Measurements from ENCODE around the gene PARD3.

The PARD3 gene

GRCh38 chr10:34816085-34816496 is 995 bp upstream of the PARD3 start:
- no peak for DNase-seq (ENCODE audit: extremely low spot score)
- TF ChIP-seq, protein P1, sequence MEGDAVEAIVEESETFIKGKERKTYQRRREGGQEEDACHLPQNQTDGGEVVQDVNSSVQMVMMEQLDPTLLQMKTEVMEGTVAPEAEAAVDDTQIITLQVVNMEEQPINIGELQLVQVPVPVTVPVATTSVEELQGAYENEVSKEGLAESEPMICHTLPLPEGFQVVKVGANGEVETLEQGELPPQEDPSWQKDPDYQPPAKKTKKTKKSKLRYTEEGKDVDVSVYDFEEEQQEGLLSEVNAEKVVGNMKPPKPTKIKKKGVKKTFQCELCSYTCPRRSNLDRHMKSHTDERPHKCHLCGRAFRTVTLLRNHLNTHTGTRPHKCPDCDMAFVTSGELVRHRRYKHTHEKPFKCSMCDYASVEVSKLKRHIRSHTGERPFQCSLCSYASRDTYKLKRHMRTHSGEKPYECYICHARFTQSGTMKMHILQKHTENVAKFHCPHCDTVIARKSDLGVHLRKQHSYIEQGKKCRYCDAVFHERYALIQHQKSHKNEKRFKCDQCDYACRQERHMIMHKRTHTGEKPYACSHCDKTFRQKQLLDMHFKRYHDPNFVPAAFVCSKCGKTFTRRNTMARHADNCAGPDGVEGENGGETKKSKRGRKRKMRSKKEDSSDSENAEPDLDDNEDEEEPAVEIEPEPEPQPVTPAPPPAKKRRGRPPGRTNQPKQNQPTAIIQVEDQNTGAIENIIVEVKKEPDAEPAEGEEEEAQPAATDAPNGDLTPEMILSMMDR (IDR thresholded peaks at IDR 0.05; ENCODE audit: control extremely low read depth, extremely low read depth, low read depth, missing control alignments), result no peak
- ChIA-PET POLR2A (no interaction called here), CTCF (interaction anchor here (1.5 kb wide), 1 partner anchor 15 kb away, joined by 3 read pairs; no protein-coding TSS in a partner anchor)

- TF ChIP-seq, protein P1 (IDR thresholded peaks at IDR 0.05; ENCODE audit: control extremely low read depth, extremely low read depth, low read depth, missing control alignments), result no peak
- ChIA-PET CTCF (no interaction called here), POLR2A (no interaction called here)
- DNase-seq (ENCODE audit: extremely low spot score), result no peak
These were observed 247 bp downstream of the PARD3 start for GRCh38 chr10:34814913-34815184.

GRCh38 chr10:34814223-34814912 is 728 bp downstream of the PARD3 start:
- peak; percentile 67 for DNase-seq (ENCODE audit: extremely low spot score)
- TF ChIP-seq, protein P1 (IDR thresholded peaks at IDR 0.05; ENCODE audit: control extremely low read depth, extremely low read depth, low read depth, missing control alignments), result no peak
- ChIA-PET POLR2A (no interaction called here), CTCF (no interaction called here)

DNA sequence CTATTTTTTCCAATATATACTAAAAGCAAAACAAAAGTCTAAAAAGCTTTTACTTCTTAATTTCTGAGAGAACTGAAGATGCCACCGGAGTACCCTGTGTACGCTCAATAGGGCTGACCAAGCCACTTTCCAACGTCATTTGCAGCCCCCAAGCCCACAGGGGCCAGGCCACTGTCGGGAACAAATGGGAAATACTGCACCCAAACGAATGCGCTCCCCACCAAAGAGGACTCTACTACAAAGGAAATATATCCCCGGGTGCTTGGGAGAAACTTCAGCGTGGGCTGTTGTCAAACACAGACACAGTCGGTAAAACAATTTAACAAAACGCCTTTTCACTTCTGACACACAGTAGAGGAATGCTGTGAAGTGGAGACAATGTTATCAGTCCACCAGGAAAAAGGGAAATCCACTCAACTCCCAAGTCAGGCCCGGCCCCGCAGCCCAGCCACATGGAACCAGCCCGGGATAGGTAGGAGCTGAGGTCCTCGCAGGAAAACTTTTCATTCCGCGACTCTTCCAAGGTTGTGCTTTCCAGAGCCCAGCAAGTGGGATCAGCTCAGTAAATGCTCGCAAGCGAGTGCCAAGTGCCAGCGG is 1.4 kb downstream of the PARD3 start:
- POLR2A ChIA-PET, result no interaction called here
- TF ChIP-seq, protein P1 (IDR thresholded peaks at IDR 0.05; ENCODE audit: control extremely low read depth, extremely low read depth, low read depth, missing control alignments), result no peak
- CTCF ChIA-PET, result no interaction called here
- DNase-seq (ENCODE audit: extremely low spot score), result no peak

- ChIA-PET CTCF (no interaction called here), POLR2A (no interaction called here)
- no peak for DNase-seq (ENCODE audit: extremely low spot score)
- TF ChIP-seq, protein P1 (IDR thresholded peaks at IDR 0.05; ENCODE audit: control extremely low read depth, extremely low read depth, low read depth, missing control alignments), result no peak
These were observed 2.3 kb downstream of the PARD3 start for GRCh38 chr10:34812771-34813170.

DNA sequence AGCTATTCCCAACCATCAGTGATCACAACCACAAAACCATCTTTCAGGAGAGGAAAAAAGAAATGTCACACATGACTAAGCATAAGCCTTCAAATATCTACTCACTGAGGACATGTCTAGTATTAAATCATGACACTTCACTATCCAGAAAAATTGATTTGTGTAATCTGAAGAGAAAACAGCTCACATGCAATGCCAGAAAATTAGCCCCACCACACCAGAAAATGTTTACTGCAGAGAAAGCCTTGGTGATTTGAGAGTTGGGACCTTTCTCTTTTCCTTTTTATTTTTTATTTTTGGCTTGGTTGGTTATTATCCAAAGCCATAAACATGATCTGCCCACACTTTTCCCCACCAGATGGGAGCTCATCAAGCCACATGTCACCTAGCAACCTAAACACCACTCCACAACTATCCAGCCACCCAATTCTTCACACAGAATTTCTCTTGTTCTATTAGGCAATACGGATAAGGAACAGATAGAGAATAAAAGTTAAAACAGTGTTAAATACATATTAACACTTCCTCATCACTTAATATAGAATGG is 3.1 kb downstream of the PARD3 start:
- TF ChIP-seq, protein P1 (IDR thresholded peaks at IDR 0.05; ENCODE audit: control extremely low read depth, extremely low read depth, low read depth, missing control alignments), result no peak
- POLR2A ChIA-PET, result no interaction called here
- CTCF ChIA-PET, result no interaction called here
- DNase-seq (ENCODE audit: extremely low spot score), result no peak

Measured in GM10248 (cell line).